Measurements from ENCODE around the gene HIGD1A. TPM values are rescaled to one million over a fixed set of nuclear protein-coding genes. Genes with fewer than 3 reads are reported as not detected.

Gene HIGD1A
- total and polyA plus RNA-seq, 2 of the 8 experiments (the other 6 are each of a cell fraction or from before 2014, with no cell fraction given) = 67.3 to 95.4 TPM

- Histone ChIP-seq H3K56ac (replicated peaks; ENCODE audit: insufficient read length, low read depth, low read length) (no peak overlapping the region), H3K4me2 (ENCODE audit: insufficient read depth in 1 of 2, low read depth in 2 of 2, low read length in 2 of 2) (peak overlapping the region in 1 of 2 experiments; percentile 31; a peak in 1 of 4 replicates), H3K4ac (replicated peaks; ENCODE audit: insufficient read length, low read depth, low read length) (peak overlapping the region; percentile 20), H3K79me1 (ENCODE audit: low read depth, low read length) (no peaks in the 10 kb centered on the region), H3K27ac (ENCODE audit: low read depth, low read length) (no peak overlapping the region), H3K14ac (ENCODE audit: insufficient read length) (no peak overlapping the region), H2BK5ac (ENCODE audit: low read depth, low read length) (peak overlapping the region; percentile 88; the same call in 1 of the 2 replicates), H4K91ac (replicated peaks; ENCODE audit: insufficient read length, low read length) (peak overlapping the region; percentile 94), H3K36me3 (ENCODE audit: control insufficient read depth in 2 of 4, insufficient read depth in 4 of 4, low read length in 3 of 4) (no peaks in the 10 kb centered on the region), H4K20me1 (replicated peaks in 1 of 2; ENCODE audit: control insufficient read depth in 1 of 2, insufficient read depth in 2 of 2, low read length in 2 of 2) (no peaks in the 10 kb centered on the region), H3K9me3 (ENCODE audit: insufficient read depth in 2 of 2, low read depth in 1 of 2, low read length in 1 of 2) (no peaks in the 10 kb centered on the region), H4K8ac (ENCODE audit: extremely low read depth, insufficient read depth, low read length) (no peak overlapping the region), H2BK20ac (ENCODE audit: low read length) (peak overlapping the region; percentile 99), H3K79me2 (ENCODE audit: control insufficient read depth in 1 of 2, insufficient read depth in 2 of 2, low read length in 2 of 2) (no peaks in the 10 kb centered on the region), H3K27me3 (replicated peaks in 1 of 4; ENCODE audit: control insufficient read depth in 3 of 4, extremely low read depth in 1 of 4, insufficient read depth in 3 of 4, low read length in 3 of 4) (0 out of 7 replicates have a peak, but pooled peaks cover 0 to 3% (median 0%) of the 10 kb centered on the region in 4 experiments), H4K5ac (ENCODE audit: insufficient read length, low read depth, low read length) (peak overlapping the region; percentile 10), H2BK12ac (ENCODE audit: low read depth, low read length) (peak overlapping the region; percentile 86; the same call in 1 of the 2 replicates), H3K9ac (replicated peaks in 1 of 4; ENCODE audit: extremely low read depth in 1 of 4, low read depth in 3 of 4, low read length in 3 of 4) (no peak overlapping the region), H3K4me3 (ENCODE audit: extremely low read depth in 1 of 4, insufficient read depth in 2 of 4, low read depth in 3 of 4, low read length in 4 of 4) (no peak overlapping the region), H2BK15ac (ENCODE audit: low read length) (peak overlapping the region; percentile 84; the same call in 1 of the 2 replicates), H3K23ac (ENCODE audit: insufficient read length) (no peak overlapping the region), H2AFZ (ENCODE audit: low read length) (no peak overlapping the region), H3K18ac (ENCODE audit: extremely low read depth, low read length) (peak overlapping the region; percentile 64), H2AK5ac (ENCODE audit: low read depth, low read length) (peak overlapping the region; percentile 49; the same call in 1 of the 2 replicates), H2BK120ac (replicated peaks; ENCODE audit: low read depth, low read length) (no peak overlapping the region), H3K4me1 (replicated peaks in 1 of 4; ENCODE audit: control insufficient read depth in 3 of 4, insufficient read depth in 4 of 4, low read length in 3 of 4) (peaks cover 0 to 33% (median 18%) of the 10 kb centered on the region in 4 experiments; a peak in 5 of 7 replicates), H3K23me2 (ENCODE audit: low read depth, low read length) (no peaks in the 10 kb centered on the region)
- 89% methylated on average over 12 of the region's 12 CpGs; no CpG with 5 or more reads in 1 of the 2 experiments for WGBS, 2 experiments (ENCODE audit: extremely low coverage in 1 of 2, insufficient coverage in 1 of 2, insufficient read length in 1 of 2, insufficient replicate concordance in 2 of 2, low coverage in 1 of 2, low lambda C conversion rate in 2 of 2, missing lambda C conversion rate in 1 of 2)
- TF ChIP-seq POU5F1 (IDR thresholded peaks at IDR 0.05; ENCODE audit: low read depth, low read length) = no peak
- no peak for TF ChIP-seq JUND (IDR thresholded peaks at IDR 0.05; ENCODE audit: low read length)
- no peak for TF ChIP-seq SIRT6 (IDR thresholded peaks at IDR 0.05; ENCODE audit: low read length)
- TF ChIP-seq TCF12 (IDR thresholded peaks at IDR 0.05; ENCODE audit: low read depth, low read length) = no peak
- POLR2A ChIA-PET (ENCODE audit: partially characterized antibody) = no interaction called here
- peak in 1 of 2 experiments; percentile 42 for DNase-seq (ENCODE audit: low read depth in 1 of 2, low spot score in 2 of 2)
- no peak for FAIRE-seq
- CTCF ChIA-PET (ENCODE audit: partially characterized antibody) = interaction anchor here (0.9 to 4.6 kb wide), 13 partner anchors 10 to 192 kb away, joined by 3 to 28 read pairs (median 5); no protein-coding TSS in a partner anchor
Measured at GRCh38 chr3:42735615-42736014, 68.7 kb downstream of the HIGD1A start.

All from H1 (cell line).